Testis (tissue), 2 donors: ENCODE measurements around the gene ULBP3.

Source experiments
- POLR2A ChIP-seq: fragments of 450-650 bp; IDR thresholded peaks from one replicate; pipeline ENCODE4 v1.6.1; 2017; ENCODE audit warnings: antibody characterized with exemption, mild to moderate bottlenecking, moderate library complexity
- TF ChIP-seq, protein P1 (sequence below), 3 experiments: fragments of 450-650 bp in 2 of 3; fragments of 200-600 bp in 1 of 3; sonication (generic) in 1 of 3; IDR thresholded peaks; one replicate each; pipeline ENCODE4 v1.5.1; 2016 to 2019; ENCODE audit warnings: antibody characterized with exemption in 3 of 3, mild to moderate bottlenecking in 2 of 3, moderate library complexity in 1 of 3

DNA sequence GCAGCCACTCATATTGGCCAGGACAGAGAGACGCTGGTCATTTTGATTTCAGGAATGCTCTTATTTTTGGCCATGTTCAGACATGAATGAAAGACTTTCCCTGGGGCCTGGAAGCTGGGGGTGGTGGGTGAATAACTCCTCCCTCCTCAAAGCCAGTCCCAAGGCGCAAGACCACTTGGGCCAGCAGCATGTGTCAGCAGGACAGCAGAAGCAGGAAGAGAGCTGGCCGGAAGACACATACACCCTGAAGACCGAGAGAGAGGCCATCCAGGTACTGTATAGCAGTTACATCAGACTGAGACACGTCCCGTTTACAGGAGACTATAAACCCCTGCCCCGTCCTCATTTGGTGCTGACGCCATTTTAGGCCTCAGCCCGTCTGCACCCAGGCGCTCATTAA lies 29.2 kb upstream of the ULBP3 start:
- TF ChIP-seq, protein P1, sequence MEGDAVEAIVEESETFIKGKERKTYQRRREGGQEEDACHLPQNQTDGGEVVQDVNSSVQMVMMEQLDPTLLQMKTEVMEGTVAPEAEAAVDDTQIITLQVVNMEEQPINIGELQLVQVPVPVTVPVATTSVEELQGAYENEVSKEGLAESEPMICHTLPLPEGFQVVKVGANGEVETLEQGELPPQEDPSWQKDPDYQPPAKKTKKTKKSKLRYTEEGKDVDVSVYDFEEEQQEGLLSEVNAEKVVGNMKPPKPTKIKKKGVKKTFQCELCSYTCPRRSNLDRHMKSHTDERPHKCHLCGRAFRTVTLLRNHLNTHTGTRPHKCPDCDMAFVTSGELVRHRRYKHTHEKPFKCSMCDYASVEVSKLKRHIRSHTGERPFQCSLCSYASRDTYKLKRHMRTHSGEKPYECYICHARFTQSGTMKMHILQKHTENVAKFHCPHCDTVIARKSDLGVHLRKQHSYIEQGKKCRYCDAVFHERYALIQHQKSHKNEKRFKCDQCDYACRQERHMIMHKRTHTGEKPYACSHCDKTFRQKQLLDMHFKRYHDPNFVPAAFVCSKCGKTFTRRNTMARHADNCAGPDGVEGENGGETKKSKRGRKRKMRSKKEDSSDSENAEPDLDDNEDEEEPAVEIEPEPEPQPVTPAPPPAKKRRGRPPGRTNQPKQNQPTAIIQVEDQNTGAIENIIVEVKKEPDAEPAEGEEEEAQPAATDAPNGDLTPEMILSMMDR (IDR thresholded peaks at IDR 0.05): no peak
- TF ChIP-seq POLR2A: no peak
